ENCODE results near the gene PRDM16.

PRDM16 gene

DNA sequence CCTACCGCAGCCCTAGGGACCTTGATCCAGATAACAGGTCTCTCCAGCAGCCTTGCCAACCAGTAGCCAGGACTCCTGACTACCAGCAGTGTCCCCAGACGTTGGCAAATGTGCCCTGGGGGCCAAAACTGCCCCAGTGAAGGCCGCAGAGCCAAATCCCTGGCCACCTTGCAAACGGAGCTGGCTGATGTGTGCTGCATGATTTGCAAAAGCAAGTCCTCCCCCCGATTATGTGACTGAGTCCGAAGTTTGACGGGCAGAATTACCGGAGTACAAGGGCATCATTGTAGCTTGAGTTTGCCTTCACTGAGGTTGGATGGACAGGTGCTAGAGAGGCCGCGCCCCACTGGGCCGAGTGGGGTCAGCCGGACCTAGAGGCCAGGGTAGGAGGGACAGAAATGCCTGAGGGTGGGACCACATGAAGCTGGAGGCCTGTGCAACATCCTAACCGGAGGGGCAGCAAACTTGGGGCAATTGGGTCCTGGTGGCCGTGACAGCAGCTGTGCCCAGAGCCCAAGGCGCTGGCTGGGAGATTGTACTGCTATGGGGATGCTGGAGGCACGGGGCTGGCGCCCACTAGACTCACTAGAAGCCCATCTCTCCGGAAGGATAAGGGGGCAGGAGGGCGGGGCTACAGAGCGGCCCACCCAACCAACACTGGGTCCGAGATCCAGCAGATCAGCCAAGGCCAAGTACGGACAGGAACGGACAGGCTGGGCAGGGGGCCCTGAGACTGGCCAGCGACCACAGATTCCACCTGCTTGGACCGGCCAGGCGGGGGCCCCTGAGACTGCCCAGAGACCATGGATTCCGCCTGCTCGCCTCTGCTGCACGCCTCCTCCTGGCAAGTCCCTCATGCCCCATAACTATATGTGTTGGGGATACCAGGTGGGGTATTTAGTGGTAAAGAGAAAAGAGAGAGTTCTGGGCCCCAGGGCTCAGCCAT is 388.2 kb downstream of the PRDM16 start:
- no peak for DNase-seq

DNA sequence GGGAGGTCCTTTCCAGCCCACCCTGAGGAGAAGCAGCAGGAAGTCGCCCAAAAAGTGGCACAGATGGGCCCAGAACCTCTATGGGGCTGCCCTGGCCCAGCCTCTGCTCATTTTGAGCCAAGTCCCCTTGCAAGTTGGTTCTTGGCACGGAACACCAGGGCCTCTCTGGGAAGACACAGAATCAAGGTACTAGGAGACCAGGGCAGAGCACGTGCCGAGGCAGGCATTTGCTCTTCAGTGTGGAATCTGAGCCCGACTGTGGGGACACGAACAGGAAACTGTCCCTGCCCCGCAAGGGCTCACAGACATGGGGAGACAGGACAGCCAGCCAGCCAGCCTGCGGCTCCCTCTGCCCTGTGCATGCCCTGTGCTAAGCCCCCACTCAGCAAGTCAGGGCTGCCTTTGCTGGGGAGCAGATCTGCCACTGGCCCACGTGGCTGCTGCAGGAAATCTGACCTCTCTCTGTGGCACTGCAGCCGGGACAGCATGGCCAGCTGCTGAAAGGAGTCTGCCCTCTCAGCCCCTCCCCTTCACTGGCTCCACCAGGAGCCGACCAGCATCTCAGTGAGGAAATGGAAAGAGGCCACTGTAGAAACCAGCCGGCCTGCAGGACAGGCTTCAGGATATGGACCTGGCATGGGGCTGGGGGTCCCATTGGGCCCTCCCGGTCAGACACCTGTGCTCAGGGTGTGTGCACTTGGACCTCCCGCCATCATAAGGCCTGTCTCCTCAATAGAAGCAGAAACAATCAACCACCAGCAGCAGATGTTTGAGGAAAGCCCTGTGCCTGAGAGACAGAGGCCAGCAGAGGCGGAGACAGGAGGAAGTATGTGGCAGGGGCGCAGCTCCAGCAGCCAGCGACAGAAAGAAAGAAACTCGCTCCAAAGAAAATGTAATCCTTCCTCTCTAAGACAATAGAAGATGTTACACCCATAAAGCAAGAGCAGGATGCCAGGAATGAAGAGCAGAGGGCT is 389.2 kb downstream of the PRDM16 start:
- no peak for DNase-seq

DNA sequence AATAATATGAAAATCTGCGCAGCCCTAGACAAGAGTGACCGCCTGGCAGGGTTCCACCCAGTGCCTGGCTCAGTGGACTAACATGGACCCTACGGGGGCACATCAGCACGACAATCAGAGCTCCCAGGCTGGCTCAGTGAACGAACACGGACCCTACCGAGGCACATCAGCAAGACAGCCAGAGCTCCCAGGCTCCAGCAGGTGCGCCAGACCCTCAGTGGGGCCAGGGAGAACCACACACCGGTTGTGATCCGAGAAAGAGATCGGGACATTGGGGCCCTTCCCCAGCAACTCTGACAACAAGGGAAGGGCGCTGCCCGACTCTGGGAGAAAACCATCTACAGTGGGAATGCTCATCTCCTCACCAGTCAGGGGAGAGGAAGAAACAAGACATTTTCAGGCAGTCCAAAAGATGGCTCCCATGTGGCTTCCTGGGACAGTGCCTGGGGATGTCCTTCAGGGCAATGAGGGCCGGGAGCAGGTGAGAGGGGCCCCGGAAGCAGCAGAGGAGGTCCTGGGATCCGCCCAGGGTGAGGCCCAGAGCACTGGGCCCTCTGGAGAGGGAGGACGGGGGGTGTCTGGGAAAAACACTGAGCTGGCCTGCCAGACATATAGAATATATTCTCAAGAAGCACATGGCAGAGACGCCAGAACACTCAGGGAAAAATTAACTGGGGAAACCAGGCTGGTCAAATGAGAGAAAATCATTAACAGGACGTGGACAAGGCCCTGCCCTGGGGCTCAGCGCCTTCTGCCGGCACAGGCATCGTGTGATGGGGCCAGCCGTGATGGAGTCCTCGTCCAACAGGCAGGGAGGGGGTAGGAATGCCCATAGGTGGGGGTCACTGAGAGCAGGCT is 390.3 kb downstream of the PRDM16 start:
- DNase-seq, result no peak

DNA sequence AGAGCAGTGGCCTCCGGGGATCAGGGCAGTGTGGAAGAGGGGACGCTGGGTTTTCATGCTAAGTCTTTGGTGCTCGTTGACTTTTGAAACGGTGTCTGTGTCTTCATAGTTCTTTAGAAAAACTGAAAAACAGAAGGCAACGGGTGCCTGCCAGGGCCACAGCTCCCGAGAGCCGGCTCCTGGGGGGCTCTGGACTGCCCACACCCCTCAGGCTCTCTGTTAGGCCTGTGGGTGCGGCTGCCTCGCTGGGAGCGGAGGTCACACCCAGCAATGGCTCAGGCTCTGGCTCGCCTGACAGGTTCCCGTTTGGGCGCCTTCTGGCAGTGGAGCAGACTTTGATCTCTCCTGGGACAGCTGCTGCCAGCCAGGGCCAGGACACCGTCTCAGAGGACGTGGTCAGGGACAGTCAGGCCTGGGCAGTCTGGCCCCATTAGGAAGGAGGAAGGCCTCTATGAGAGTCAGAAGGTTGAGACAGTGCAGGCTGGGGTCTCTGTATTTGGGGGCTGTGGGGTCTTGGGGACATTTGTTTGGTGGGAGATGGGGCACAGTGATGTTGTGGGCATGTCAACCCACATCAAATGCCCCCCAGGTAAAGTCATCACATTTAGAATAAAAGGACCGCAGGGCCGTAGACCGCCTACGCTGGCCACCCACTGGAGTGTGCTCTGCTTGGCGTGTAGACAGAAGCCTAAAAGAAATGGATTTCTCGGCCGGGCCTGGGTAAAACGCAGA is 391.1 kb downstream of the PRDM16 start:
- DNase-seq, result no peak

DNA sequence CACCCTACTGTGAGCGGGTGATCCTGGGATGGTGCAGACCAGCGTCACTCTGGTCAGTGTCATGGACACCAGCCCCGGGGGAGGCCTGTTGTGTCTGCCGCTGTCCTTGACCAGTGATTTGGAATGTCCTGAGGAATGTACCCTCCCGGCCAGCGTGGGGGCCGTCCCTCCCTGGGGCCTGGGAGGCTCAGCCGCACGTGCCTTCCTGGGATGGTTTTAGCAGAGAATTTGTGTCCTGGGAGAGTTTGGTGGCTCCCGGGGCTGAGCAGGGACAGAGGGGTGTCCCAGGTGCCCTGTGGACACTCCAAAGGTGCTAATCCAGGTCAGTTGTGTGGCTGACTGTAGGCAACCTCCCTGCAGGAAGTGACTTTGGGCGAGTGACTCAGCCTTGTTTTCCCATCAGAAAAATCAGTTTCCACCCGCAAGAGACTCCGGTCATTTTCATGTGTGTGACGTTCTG is 391.7 kb downstream of the PRDM16 start:
- DNase-seq, result no peak

DNA sequence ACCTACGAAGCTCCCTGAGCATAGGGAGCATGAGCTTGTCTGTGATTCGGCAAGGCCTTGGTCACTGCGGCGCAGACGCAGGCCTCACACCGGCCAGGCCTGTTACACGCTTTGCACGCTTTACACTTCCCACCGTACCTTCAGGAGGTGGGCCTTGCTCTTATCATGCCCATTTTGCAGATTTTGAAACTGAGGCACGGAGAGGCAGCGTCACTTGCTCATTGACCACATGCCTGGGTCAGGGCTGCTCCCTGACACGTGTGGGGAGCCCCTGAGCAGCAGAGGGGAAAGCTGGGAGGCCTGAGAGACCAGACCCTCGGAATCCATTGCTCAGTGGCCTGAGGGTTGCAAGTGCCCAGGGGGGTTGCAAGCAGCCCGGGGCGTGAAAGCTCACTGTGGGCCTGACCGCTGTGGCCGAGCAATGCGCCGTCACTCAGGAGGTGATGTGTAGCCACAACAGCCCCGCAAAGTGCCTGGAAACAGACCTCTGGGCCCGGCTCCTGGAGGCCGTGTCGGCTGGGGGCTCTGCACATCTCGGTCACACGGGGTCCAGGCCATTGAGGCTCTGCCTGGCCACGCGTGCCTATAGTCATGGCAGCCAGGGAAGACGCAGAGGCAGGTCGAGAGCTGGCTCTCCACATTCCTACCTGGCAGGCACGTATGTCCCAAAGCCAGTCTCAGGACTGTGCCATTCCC is 392.4 kb downstream of the PRDM16 start:
- no peak for DNase-seq

DNA sequence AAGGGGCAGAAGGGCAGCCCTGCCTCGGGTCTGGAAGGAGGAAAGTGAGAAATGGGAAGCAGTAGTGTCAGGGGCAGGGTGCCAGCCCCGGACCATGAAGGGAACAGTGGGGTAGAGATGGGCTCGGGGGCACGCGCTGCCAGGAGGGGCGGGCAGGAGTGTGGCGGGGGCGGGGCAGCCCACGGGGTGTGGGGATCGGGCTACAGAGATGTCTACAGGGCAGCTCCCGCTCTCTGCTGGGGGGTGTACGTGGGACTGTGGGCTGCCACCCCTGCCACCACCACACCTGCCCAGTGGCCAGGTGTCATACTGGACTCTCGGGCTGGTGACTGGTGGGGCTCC is 392.9 kb downstream of the PRDM16 start:
- DNase-seq, result no peak

DNA sequence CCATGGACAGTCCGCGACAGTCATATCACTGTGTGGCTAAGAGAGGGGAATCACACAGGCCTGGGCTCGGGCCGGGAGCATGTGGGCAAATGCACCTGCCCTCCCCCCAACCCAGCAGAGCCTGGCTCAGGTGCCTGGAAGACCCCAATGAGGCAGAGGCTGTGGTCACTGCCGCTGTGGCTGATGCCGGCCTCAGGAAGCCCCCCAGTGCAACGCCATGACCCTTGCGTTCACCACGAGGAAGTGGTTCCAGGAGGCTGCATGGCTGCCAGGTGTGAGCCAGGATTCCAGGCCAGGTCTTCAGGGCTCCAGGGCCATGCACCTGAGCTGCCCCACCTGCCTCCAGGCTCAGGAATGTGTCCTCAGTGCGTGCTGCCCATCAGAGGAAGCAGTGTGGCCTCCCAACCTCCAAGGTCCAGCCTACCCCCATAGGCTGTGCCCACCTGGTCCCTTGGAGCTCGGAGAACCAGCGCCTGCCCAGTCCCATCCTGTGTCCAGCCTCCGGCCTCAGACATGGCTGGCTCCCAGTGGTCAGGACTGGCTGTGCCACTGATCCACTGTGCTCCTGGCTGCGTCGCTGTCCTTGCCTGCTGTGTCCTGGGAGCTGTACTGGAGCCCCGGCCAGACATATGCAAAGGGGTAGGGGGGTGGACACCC is 393.5 kb downstream of the PRDM16 start:
- DNase-seq, result no peak

DNA sequence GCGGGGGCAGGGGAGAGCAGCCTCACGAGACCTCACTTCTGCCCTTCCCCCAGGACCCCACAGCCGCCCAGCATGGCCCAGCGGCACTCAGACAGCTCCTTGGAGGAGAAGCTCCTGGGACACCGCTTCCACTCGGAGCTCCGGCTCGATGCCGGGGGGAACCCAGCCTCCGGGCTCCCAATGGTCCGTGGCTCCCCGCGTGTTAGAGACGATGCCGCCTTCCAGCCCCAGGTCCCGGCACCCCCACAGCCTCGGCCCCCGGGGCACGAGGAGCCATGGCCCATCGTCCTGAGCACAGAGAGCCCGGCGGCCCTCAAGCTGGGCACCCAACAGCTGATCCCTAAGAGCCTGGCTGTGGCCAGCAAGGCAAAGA is 394.0 kb downstream of the PRDM16 start:
- DNase-seq, result no peak

DNA sequence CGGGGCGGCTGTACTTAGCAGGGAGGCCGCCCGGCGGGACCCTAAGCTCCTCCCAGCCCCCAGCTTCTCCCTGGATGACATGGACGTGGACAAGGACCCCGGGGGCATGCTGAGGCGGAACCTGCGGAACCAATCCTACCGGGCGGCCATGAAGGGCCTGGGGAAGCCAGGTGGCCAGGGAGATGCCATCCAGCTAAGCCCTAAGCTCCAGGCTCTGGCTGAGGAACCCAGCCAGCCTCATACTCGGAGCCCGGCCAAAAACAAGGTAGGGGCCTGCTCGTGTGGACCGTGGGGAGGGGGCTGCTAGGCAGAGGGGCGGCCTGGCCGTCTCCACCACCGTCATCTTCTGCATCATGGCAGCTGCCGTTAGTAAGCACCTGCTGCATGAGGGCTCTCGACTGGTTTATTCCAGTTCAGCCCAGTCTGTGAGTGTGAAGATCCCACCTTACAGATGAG is 394.4 kb downstream of the PRDM16 start:
- DNase-seq, result no peak

DNA sequence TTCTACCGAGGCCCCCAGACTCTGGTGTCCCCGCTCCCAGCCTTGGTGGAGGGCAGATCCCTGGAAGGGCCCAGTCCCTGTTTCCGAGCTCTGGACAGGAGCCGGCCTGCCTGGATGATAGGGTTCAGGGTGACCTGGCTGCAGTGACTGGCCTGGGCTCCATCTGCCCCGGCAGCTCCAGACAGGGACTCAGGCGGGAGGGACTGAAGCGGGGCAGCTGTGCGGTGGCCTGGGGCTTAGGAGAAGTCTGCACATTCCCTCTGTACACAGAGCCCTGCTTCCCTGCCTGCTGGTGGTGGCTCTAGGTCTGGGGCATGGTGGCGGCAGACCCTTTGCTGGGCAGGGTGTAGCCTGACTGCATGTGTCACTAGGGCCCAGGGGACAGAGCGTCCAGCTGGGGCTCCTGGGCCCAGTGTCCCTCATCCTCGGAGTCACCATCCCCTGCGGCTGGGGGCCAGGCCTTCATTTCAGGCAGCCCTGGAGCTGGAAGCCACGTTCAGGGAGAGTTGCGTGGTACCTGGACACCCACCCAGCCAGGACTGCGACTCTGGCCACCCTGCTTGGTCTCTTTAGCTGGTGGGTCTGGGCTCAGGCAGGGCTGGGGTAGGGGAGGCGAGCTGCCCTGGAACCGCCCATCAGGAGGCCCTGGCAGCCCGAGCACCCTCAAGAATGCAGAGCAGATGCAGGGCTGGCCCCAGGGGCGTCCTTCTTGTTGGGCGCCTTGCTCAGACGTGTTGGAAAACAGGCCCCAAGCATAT is 395.1 kb downstream of the PRDM16 start:
- no peak for DNase-seq

DNA sequence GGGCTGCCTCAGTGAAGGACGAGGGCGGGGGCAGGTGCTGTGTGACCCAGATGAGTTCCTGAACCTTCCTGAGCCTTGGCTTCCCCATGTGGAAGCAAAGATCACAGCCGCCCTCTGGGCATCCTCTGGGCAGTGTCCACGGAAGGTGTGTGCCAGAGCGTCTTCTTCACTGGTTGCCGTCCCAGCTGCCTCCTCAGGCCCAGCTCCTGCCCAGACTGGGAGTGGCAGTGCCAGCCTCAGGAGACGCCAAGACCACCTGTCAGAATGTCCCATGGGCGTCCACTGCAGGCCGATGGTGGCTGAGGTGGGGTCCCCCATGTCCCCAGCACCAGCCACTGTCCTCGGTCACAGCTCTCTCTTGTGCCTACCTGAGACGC is 395.6 kb downstream of the PRDM16 start:
- no peak for DNase-seq

DNA sequence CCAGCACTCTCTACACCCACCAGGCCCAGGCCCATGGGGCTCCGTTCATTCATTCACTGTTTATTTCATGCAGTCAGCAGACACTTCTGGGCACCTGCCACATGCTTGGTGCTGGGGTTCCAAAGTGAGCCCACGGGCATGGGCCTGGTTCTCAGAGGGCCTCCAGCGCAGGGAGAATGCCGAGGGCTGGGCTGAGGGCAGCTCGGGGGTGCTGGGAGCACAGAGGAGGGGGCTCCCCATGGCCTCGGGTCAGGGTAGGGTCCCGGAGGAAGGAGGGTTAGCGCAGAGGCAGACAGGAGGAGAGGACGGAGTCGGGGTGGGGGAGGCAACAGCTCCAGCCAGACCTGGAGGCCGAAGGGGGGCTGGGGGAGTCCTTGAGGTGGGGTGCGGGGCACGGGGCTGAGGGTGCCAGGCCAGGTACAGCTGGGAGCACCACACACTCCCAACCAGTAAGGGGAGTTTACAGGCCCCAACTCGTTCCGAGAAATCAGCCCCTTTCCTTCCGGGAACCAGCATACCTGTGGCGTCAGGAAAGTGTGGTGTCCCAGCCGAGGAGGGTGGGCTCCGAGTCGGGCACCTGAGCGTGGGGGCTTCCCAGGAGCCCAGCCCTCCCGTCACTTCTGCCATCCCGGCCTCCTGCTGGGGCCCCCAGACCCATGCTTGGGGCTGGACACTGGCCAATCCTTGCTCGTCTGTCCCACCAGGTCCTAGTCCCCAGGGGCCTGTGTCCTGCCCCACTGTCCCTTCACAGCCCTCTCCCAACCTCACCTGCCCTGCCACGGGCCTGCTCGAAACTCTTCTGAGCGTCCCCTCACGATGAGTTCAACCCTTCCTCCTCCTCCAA is 396.3 kb downstream of the PRDM16 start:
- DNase-seq, result no peak

DNA sequence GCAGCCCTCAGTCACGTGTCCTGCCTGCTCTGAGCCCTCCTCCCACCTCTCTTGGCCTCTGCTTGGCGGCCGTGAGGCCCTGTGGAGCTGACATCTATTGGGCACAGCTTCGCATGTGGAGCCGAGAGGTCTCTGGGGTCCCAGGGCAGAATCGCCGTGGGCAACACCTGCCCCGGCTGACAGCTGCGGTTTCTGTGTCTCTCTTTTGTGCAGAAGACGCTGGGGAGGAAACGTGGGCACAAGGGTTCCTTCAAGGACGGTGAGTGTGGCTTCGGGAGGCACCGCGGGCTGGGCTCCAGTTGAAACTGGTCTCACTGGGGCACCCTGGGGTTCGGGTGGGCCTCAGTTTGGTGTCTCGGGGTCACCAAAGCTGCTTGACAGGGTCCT is 396.9 kb downstream of the PRDM16 start:
- DNase-seq, result no peak

DNA sequence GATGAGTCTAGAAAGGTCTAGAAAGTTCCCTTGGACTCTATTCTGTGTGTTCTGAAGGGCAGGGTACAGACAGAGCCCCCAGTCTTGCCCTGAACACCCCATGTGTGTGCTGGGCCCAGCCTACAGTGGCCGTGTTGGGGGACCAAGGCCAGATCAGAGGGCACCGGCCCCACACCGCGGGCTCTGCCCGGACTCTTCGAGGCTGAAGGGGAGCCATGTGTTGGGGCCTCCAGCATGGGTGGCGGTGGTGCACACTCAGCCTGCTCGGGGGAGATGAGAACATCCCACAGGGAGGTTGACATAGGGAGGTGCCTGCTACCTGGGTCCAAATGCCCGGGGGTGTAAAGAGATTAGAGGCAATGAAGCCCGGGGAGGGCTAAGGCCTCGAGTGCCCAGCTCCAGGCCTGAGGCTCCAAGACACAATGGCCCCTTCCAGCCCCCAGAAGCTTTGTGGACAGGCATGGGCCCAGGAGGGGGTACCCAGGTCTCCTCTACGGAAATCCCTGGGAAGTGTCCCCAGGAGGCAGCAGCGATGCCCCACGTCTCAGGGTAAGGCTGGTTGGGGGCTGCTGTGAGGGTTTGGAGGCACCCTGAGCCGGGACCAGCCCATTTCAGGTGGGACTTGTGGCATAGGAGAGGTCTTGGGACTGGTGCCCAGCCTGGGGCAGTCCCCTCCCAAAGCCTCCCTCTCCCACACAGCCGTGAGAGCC is 397.5 kb downstream of the PRDM16 start:
- no peak for DNase-seq

DNA sequence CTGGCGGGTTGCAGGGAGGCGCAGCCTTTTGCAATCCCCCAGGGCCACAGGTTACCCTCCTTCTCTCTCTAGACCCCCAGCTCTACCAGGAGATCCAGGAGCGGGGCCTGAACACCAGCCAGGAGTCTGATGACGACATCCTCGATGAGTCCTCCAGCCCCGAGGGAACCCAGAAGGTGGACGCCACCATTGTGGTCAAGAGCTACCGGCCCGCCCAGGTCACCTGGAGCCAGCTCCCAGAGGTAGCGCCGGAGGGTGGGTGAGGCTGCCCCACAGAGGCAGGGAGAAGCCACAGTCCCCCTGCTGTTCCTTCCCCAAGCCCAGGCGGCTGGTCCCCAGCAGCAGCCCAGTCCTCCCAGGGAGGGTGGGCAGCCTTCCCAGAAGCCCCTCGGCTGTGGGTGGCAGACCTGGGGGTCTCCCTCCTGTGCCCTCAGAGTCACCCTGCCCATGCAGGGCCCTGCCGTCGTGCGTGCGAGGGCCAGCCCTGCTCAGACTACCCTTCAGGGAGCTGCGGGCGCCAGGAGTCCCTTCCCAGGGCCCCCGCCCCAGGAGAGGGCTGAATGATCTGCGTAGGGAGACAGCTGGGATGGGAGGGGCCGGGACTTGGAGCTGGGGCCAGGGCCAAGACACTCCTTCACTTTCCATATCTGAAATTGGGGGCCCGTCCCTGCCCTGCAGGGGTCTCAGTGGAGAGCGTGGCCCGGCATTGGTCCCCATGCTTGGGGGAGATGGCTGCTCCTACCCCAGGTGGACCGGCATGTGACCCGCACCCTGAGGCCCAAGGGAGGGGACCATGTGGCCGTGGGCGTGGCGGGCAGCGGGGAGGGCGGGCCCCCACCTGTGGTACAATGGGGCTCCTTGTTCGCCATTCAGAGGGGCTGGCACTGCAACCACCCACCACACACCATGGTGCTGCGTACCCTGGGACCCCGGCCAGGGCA is 398.4 kb downstream of the PRDM16 start:
- no peak for DNase-seq

Data from fibroblast of skin of scalp (primary cell).